GM12878 (cell line): ENCODE measurements around the gene LANCL2. TPM values are rescaled to one million over a fixed set of nuclear protein-coding genes. Genes with fewer than 3 reads are reported as not detected.

Experiments used
- ATAC-seq: fragments of 200-7000 bp; cut with Tn5 transposase; 3 replicates; pipeline ENCODE4 v1.9.1; 2020; ENCODE audit warnings: mild to moderate bottlenecking, moderate library complexity
- BruUV-seq: library from RNA; stranded (reverse); fragments of 400-500 nt; replicated peaks from 2 replicates; lab custom pipeline; 2021; lab: Mats Ljungman, UMichigan
- CTCF ChIA-PET: fragments of 300-600 bp; sonication (Branson Sonifier 250); formaldehyde crosslinking; extraction: SDS; loops from one replicate; lab custom pipeline; 2021; ENCODE audit warnings: inconsistent platforms; lab: Yijun Ruan, JAX
- POLR2A ChIA-PET: fragments of 350-600 bp; formaldehyde crosslinking; extraction: SDS; loops from one replicate; lab custom pipeline; 2021; ENCODE audit warnings: inconsistent platforms; lab: Charles Lee
- RAD21 ChIA-PET: fragments of 300-600 bp; sonication (Branson Sonifier 250); formaldehyde crosslinking; loops from one replicate; lab custom pipeline; 2023; ENCODE audit warnings: antibody characterized with exemption; ENCODE audit not compliant: unreplicated experiment; lab: Charles Lee
- SMC1A ChIA-PET: fragments of 300-600 bp; sonication (Branson Sonifier 250); formaldehyde crosslinking; loops from one replicate; lab custom pipeline; 2023; ENCODE audit not compliant: unreplicated experiment, uncharacterized antibody; lab: Charles Lee
- DNase-seq: peaks from one replicate; pipeline ENCODE4 v3.0.0-alpha.2; 2011; ENCODE audit warnings: low read depth, low spot score
- FAIRE-seq: peaks from 3 replicates; lab custom pipeline; 2011; peaks lifted over from hg19 to GRCh38; lab: Jason Lieb, UNC
- H2AFZ ChIP-seq: 2 replicates; pipeline ENCODE4 v1.6.0; 2011; ENCODE audit warnings: low read depth, low read length, control low read depth; ENCODE audit not compliant: control insufficient read depth
- H3K27ac ChIP-seq: 2 replicates; pipeline ENCODE4 v1.5.1; 2011; ENCODE audit warnings: control low read depth; ENCODE audit not compliant: control insufficient read depth, insufficient read depth
- H3K27me3 ChIP-seq, 2 experiments: replicated peaks in 1 of 2; 2 replicates each; pipeline versions ENCODE4 v1.6.0 to v1.6.1; 2011; ENCODE audit warnings: low read length in 1 of 2; ENCODE audit not compliant: control insufficient read depth in 2 of 2, insufficient read depth in 2 of 2
- H3K36me3 ChIP-seq, 2 experiments: 2 replicates each; pipeline ENCODE4 v1.5.1; 2011; ENCODE audit warnings: low read length in 1 of 2; ENCODE audit not compliant: control insufficient read depth in 2 of 2, insufficient read depth in 2 of 2
- H3K4me1 ChIP-seq: 2 replicates; pipeline ENCODE4 v1.6.1; 2011; ENCODE audit warnings: mild to moderate bottlenecking, low read length, moderate library complexity, mixed read lengths; ENCODE audit not compliant: control insufficient read depth, insufficient read depth
- H3K4me2 ChIP-seq: 2 replicates; pipeline ENCODE4 v1.6.0; 2011; ENCODE audit warnings: control low read depth; ENCODE audit not compliant: control insufficient read depth, insufficient read depth
- H3K4me3 ChIP-seq: fragments of 200-600 bp; sonication (generic); 2 replicates; pipeline ENCODE4 v1.5.1; 2016
- H3K79me2 ChIP-seq: 2 replicates; pipeline ENCODE4 v1.6.0; 2011; ENCODE audit warnings: low read length; ENCODE audit not compliant: control insufficient read depth, insufficient read depth
- H3K9ac ChIP-seq: 2 replicates; pipeline ENCODE4 v1.8.0; 2011; ENCODE audit warnings: low read length, control low read depth, mixed read lengths; ENCODE audit not compliant: control insufficient read depth, insufficient read depth
- H3K9me3 ChIP-seq: replicated peaks from 3 replicates; pipeline ENCODE4 v1.5.1; 2011; ENCODE audit warnings: mild to moderate bottlenecking, low read length; ENCODE audit not compliant: control insufficient read depth, insufficient read depth
- H4K20me1 ChIP-seq: 2 replicates; pipeline ENCODE4 v1.6.0; 2011; ENCODE audit not compliant: control insufficient read depth, insufficient read depth
- BACH1 ChIP-seq: fragments of 450-650 bp; IDR thresholded peaks from 2 replicates; pipeline ENCODE4 v1.6.1; 2017; ENCODE audit warnings: mild to moderate bottlenecking, borderline replicate concordance
- E2F4 ChIP-seq: IDR thresholded peaks from 2 replicates; pipeline ENCODE4 v1.6.1; 2012; ENCODE audit warnings: low read depth, low read length, improper control_type of control experiment
- HDGF ChIP-seq: fragments of 450-650 bp; IDR thresholded peaks from 2 replicates; pipeline ENCODE4 v1.6.1; 2016; ENCODE audit warnings: antibody characterized with exemption
- JUNB ChIP-seq: IDR thresholded peaks from 2 replicates; pipeline ENCODE4 v1.6.1; 2016; ENCODE audit warnings: antibody characterized with exemption, mild to moderate bottlenecking
- REST ChIP-seq: IDR thresholded peaks from 2 replicates; pipeline ENCODE4 v1.6.1; 2012; ENCODE audit warnings: mild to moderate bottlenecking, low read depth, low read length
- ZNF207 ChIP-seq: fragments of 450-650 bp; IDR thresholded peaks from 2 replicates; pipeline ENCODE4 v1.6.1; 2014; ENCODE audit warnings: antibody characterized with exemption, mild to moderate bottlenecking, borderline replicate concordance
- WGBS: methylation state at CpG from one replicate; pipeline ENCODE4 v1.1.6; 2016; ENCODE audit warnings: low lambda C conversion rate; ENCODE audit not compliant: insufficient replicate concordance, insufficient coverage; ENCODE audit errors: missing lambda C conversion rate; 5-methylcytosine and 5-hydroxymethylcytosine counted together
- in situ Hi-C: fragments of 300-500 bp; cut with MboI; formaldehyde crosslinking; loops from 9 replicates; pipeline ENCODE4 v1.14.3; 2018; ENCODE audit warnings: mixed read lengths
- intact Hi-C: fragments of 100-400 bp; cut with micrococcal nuclease; formaldehyde crosslinking; loops from one replicate; pipeline ENCODE4 v1.14.2; 2022; ENCODE audit not compliant: unreplicated experiment
- polyA plus RNA-seq, 11 experiments: library from polyadenylated mRNA; depleted of rRNA in 4 of 11; unstranded in 6 of 11; stranded (reverse) in 5 of 11; fragments of >200 nt; fragmentation: Nextera tagmentation in 4 of 11; fragmentation: Illumina TruSeq in 1 of 11; extraction: Ambion mirVana in 4 of 11; extraction: Trizol in 1 of 11; gene quantifications; 1 replicate in 1 of 11; 2 replicates in 10 of 11; pipeline versions ENCODE4 v1.2.1 to v1.2.3, GENCODE V29; 2011 to 2016; ENCODE audit warnings: inconsistent platforms in 2 of 11, missing spikeins in 2 of 11, low read depth in 1 of 11
- total RNA-seq, 4 experiments: library from RNA; depleted of rRNA in 3 of 4; stranded (reverse); fragments of >200 nt in 3 of 4; fragmentation: Illumina TruSeq in 1 of 4; extraction: Trizol in 1 of 4; gene quantifications; 2 replicates each; pipeline versions ENCODE4 v1.2.1 to v1.2.3, GENCODE V29; 2013 to 2021

The LANCL2 gene
- total and polyA plus RNA-seq, 10 of the 15 experiments (the other 5 are each of a cell fraction or from before 2014, with no cell fraction given): 8.1 to 28.6 (median 16.4) TPM

DNA sequence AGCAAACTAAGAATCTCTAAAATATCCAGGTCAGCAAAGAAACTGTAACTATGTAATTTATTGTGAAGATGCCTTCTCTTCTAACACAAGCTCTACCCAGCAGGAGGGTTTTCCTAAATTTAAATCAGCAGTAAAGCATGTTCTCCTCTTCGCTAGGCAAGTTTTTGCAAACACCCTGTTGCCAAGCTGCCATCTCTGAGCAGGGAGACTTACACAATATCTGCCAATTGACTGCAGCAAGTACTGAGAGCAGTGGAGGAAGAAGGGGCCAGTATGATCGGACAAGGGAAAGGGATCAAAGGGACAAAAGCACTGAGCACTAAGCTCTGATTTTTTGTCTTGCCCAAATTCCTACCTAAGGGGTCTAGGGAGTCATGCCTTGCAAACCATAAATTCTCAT, 16.0 kb upstream of the LANCL2 start (continued):
- TF ChIP-seq ZNF207: no peak
- no peak for TF ChIP-seq REST
- TF ChIP-seq JUNB: no peak
- no peak for TF ChIP-seq HDGF
- no peak for TF ChIP-seq E2F4

DNA sequence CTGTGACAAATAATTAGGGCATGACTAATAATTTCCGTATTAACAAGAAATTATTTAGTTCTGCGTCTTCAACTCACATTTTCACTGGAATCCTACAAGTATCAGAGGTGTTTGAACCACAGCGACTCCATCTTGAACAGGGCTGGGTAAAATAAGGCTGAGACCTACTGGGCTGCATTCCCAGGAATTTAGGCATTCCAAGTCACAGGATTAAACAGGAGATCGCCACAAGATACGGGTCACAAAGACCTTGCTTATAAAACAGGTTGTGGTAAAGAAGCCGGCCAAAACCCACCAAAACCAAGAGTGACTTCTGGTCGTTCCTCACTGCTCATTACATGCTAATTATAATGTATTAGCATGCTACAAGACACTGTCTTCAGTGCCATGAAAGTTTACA, 14.9 kb upstream of the LANCL2 start:
- WGBS: 18% methylated on average over 7 of the region's 7 CpGs
- no peak for FAIRE-seq
- Histone ChIP-seq H3K79me2 (no peaks in the 10 kb centered on the region), H3K27ac (no peak overlapping the region), H3K36me3 (no peaks in the 10 kb centered on the region), H3K9ac (no peak overlapping the region), H3K27me3 (no peaks in the 10 kb centered on the region; a peak in 2 of 4 replicates), H2AFZ (no peak overlapping the region), H3K4me1 (no peaks in the 10 kb centered on the region), H3K4me2 (no peak overlapping the region), H4K20me1 (no peaks in the 10 kb centered on the region), H3K4me3 (no peak overlapping the region), H3K9me3 (no peaks in the 10 kb centered on the region; the same call in 2 of the 3 replicates)
- DNase-seq: no peak
- ChIA-PET CTCF (interaction anchor here (0.9 kb wide), 1 partner anchor 10 kb away, joined by 3 read pairs; no protein-coding TSS in a partner anchor), POLR2A (no interaction called here), SMC1A (no interaction called here), RAD21 (no interaction called here)
- intact Hi-C loops (no loop called here), in situ Hi-C loops (no loop called here)
- BruUV-seq: no TSS peak
- no peak for ATAC-seq
- no peak for TF ChIP-seq BACH1
